Duodenal mucosa (tissue), 2 donors: ENCODE measurements around the gene MGLL.
"Not testable (repeated sequence)": the region's sequence is repeated elsewhere in the genome, so short reads cannot be mapped to it uniquely, and the experiment has no call there.

Experiments used
- H3K27ac ChIP-seq: one replicate; pipeline ENCODE4 v1.7.0; 2013; ENCODE audit warnings: low read depth, low read length
- H3K27me3 ChIP-seq, 2 donors: one replicate each; pipeline ENCODE4 v1.7.0; 2013; ENCODE audit warnings: low read length in 2 of 2, control low read depth in 1 of 2; ENCODE audit not compliant: insufficient read depth in 2 of 2, control insufficient read depth in 1 of 2
- H3K36me3 ChIP-seq, 2 donors: one replicate each; pipeline ENCODE4 v1.7.0; 2013; ENCODE audit warnings: low read length in 2 of 2, control low read depth in 1 of 2; ENCODE audit not compliant: insufficient read depth in 2 of 2, control insufficient read depth in 1 of 2
- H3K4me1 ChIP-seq, 2 donors: one replicate each; pipeline ENCODE4 v1.7.0; 2013; ENCODE audit warnings: low read length in 2 of 2, control low read depth in 1 of 2; ENCODE audit not compliant: insufficient read depth in 2 of 2, control insufficient read depth in 1 of 2
- H3K4me3 ChIP-seq, 2 donors: one replicate each; pipeline ENCODE4 v1.7.0; 2013; ENCODE audit warnings: low read length in 2 of 2, low read depth in 1 of 2
- H3K9ac ChIP-seq, 2 donors: one replicate each; pipeline ENCODE4 v1.7.0; 2013; ENCODE audit warnings: low read length in 2 of 2, low read depth in 1 of 2
- H3K9me3 ChIP-seq, 2 donors: one replicate each; pipeline ENCODE4 v1.7.0; 2013; ENCODE audit warnings: low read length in 2 of 2, control low read depth in 1 of 2; ENCODE audit not compliant: control insufficient read depth in 1 of 2

Gene MGLL

GRCh38 chr3:127663151-127663550 lies 159.2 kb downstream of the MGLL start:
- Histone ChIP-seq H3K9ac (no peak overlapping the region), H3K36me3 (no peaks in the 10 kb centered on the region), H3K9me3 (no peaks in the 10 kb centered on the region), H3K27me3 (no peaks in the 10 kb centered on the region), H3K27ac (no peak overlapping the region), H3K4me1 (no peaks in the 10 kb centered on the region), H3K4me3 (no peak overlapping the region)

- Histone ChIP-seq H3K27me3 (no peaks in the 10 kb centered on the region), H3K4me1 (no peaks in the 10 kb centered on the region), H3K9ac (no peak overlapping the region), H3K9me3 (no peaks in the 10 kb centered on the region), H3K27ac (no peak overlapping the region), H3K4me3 (no peak overlapping the region), H3K36me3 (no peaks in the 10 kb centered on the region)
Observed at GRCh38 chr3:127662001-127662469, 160.3 kb downstream of the MGLL start.

GRCh38 chr3:127661600-127661999 lies 160.7 kb downstream of the MGLL start:
- Histone ChIP-seq H3K36me3 (no peaks in the 10 kb centered on the region), H3K9me3 (no peaks in the 10 kb centered on the region), H3K4me3 (no peak overlapping the region), H3K4me1 (no peaks in the 10 kb centered on the region), H3K27me3 (no peaks in the 10 kb centered on the region), H3K9ac (no peak overlapping the region), H3K27ac (no peak overlapping the region)

- Histone ChIP-seq H3K4me1 (no peaks in the 10 kb centered on the region), H3K9ac (no peak overlapping the region), H3K27me3 (no peaks in the 10 kb centered on the region), H3K9me3 (no peaks in the 10 kb centered on the region), H3K4me3 (no peak overlapping the region), H3K36me3 (no peaks in the 10 kb centered on the region), H3K27ac (no peak overlapping the region)
Observed at GRCh38 chr3:127660621-127661251, 161.6 kb downstream of the MGLL start.

- Histone ChIP-seq H3K4me1 (no peaks in the 10 kb centered on the region), H3K4me3 (no peak overlapping the region)
Observed at GRCh38 chr3:127658234-127658633, 164.1 kb downstream of the MGLL start.

GRCh38 chr3:127656906-127657305 lies 165.4 kb downstream of the MGLL start:
- no peaks in the 10 kb centered on the region for H3K4me1 ChIP-seq
- no peak overlapping the region for H3K27ac ChIP-seq
- H3K9ac ChIP-seq = no peak overlapping the region
- no peak overlapping the region for H3K4me3 ChIP-seq
- no peaks in the 10 kb centered on the region for H3K36me3 ChIP-seq
- no peaks in the 10 kb centered on the region for H3K27me3 ChIP-seq
- H3K9me3 ChIP-seq = no peaks in the 10 kb centered on the region

More at GRCh38 chr3:127658234-127658633, 164.1 kb downstream of the MGLL start:
- Histone ChIP-seq H3K36me3 (no peaks in the 10 kb centered on the region), H3K27ac (no peak overlapping the region), H3K9me3 (no peaks in the 10 kb centered on the region), H3K9ac (no peak overlapping the region), H3K27me3 (no peaks in the 10 kb centered on the region)

GRCh38 chr3:127655641-127656040 lies 166.7 kb downstream of the MGLL start:
- no peaks in the 10 kb centered on the region for H3K27me3 ChIP-seq
- H3K9ac ChIP-seq = no peak overlapping the region
- H3K9me3 ChIP-seq = no peaks in the 10 kb centered on the region
- no peak overlapping the region for H3K27ac ChIP-seq
- no peaks in the 10 kb centered on the region for H3K4me1 ChIP-seq
- no peaks in the 10 kb centered on the region for H3K36me3 ChIP-seq
- H3K4me3 ChIP-seq = no peak overlapping the region

GRCh38 chr3:127654993-127655392 lies 167.3 kb downstream of the MGLL start:
- not testable (repeated sequence) for H3K9me3 ChIP-seq, H3K4me1 ChIP-seq, H3K9ac ChIP-seq, H3K27ac ChIP-seq, H3K36me3 ChIP-seq, H3K27me3 ChIP-seq, H3K4me3 ChIP-seq

GRCh38 chr3:127654374-127654773 lies 167.9 kb downstream of the MGLL start:
- H3K4me1 ChIP-seq = no peaks in the 10 kb centered on the region
- H3K9ac ChIP-seq = no peak overlapping the region
- no peak overlapping the region for H3K27ac ChIP-seq
- H3K36me3 ChIP-seq = no peaks in the 10 kb centered on the region
- no peaks in the 10 kb centered on the region for H3K9me3 ChIP-seq
- H3K4me3 ChIP-seq = no peak overlapping the region
- H3K27me3 ChIP-seq = no peaks in the 10 kb centered on the region

GRCh38 chr3:127652246-127652995 lies 169.9 kb downstream of the MGLL start:
- H3K27me3 ChIP-seq = no peaks in the 10 kb centered on the region
- H3K9me3 ChIP-seq = no peaks in the 10 kb centered on the region
- H3K27ac ChIP-seq = no peak overlapping the region
- no peak overlapping the region for H3K9ac ChIP-seq
- H3K4me1 ChIP-seq = no peaks in the 10 kb centered on the region
- H3K4me3 ChIP-seq = no peak overlapping the region
- H3K36me3 ChIP-seq = no peaks in the 10 kb centered on the region
